HEK293 (cell line): Measurements from ENCODE around the gene PGS1.

Experiments used
- REPIN1 ChIP-seq: fragments of 450-650 bp; formaldehyde crosslinking; IDR thresholded peaks from 2 replicates; pipeline ENCODE4 v1.5.1; 2017; ENCODE audit warnings: missing biosample characterization, missing genetic modification characterization, low read depth
- ZNF274 ChIP-seq, 2 experiments: fragments of 200-500 bp in 1 of 2; fragments of 450-650 bp in 1 of 2; sonication (Bioruptor generic) in 1 of 2; formaldehyde crosslinking in 1 of 2; IDR thresholded peaks; 2 replicates each; pipeline versions ENCODE4 v1.5.1 to v1.6.1; 2014 to 2016; ENCODE audit warnings: borderline replicate concordance in 1 of 2, inconsistent platforms in 1 of 2, low read length in 1 of 2, missing biosample characterization in 1 of 2, missing genetic modification characterization in 1 of 2
- ZNF488 ChIP-seq: fragments of 450-650 bp; formaldehyde crosslinking; IDR thresholded peaks from 2 replicates; pipeline ENCODE4 v1.5.1; 2016; ENCODE audit warnings: missing biosample characterization, missing genetic modification characterization
- ZNF660 ChIP-seq: fragments of 450-650 bp; IDR thresholded peaks from 2 replicates; pipeline ENCODE4 v1.5.1; 2018; ENCODE audit warnings: missing biosample characterization, mild to moderate bottlenecking, missing genetic modification characterization
- ZNF76 ChIP-seq: fragments of 450-650 bp; formaldehyde crosslinking; IDR thresholded peaks from 2 replicates; pipeline ENCODE4; 2016; ENCODE audit warnings: low read depth, missing biosample characterization, missing genetic modification characterization, borderline replicate concordance
- ZSCAN23 ChIP-seq: fragments of 450-650 bp; formaldehyde crosslinking; IDR thresholded peaks from 2 replicates; pipeline ENCODE4 v1.5.1; 2016; ENCODE audit warnings: missing biosample characterization, missing genetic modification characterization
- TF ChIP-seq, protein P1 (sequence below): fragments of 450-650 bp; formaldehyde crosslinking; IDR thresholded peaks from 2 replicates; pipeline ENCODE4 v1.5.1; 2016; ENCODE audit warnings: missing biosample characterization, missing genetic modification characterization, borderline replicate concordance
- TF ChIP-seq, protein P2 (sequence below): fragments of 450-650 bp; formaldehyde crosslinking; IDR thresholded peaks from 2 replicates; pipeline ENCODE4 v1.5.1; 2016; ENCODE audit warnings: missing biosample characterization, missing genetic modification characterization

DNA sequence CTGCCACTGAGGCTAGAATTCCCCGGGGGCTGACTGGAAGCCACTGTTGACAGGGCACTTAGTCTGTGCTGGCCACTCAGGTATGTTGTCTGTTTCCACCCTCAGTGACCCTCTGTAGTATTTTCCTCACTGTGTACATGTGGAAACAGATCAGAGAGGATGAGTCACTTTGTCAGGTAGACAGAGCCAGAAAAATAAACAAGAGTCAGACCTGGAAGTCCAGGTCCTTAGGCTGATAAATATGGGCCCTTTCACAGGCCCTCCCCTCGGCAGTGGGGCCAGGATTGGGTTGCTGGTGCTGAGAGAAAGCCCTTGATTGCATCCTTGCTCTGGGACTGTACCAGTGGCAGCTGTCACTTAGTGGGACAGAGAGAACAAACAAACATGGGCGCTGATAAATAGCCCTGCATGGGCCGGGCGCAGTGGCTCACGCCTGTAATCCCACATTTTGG, 21.3 kb downstream of the PGS1 start:
- TF ChIP-seq REPIN1 (tag by site-specific recombination) (no peak), ZNF488 (tag by site-specific recombination) (no peak), ZNF660 (tag by site-specific recombination) (no peak), ZSCAN23 (tag by site-specific recombination) (no peak), ZNF76 (tag by site-specific recombination) (no peak), ZNF274 (IDR thresholded peaks at IDR 0.05; ENCODE audit: low read length) (no peak), ZNF274 (tag by site-specific recombination; IDR thresholded peaks at IDR 0.05; ENCODE audit: borderline replicate concordance) (no peak)
- TF ChIP-seq, protein P1, sequence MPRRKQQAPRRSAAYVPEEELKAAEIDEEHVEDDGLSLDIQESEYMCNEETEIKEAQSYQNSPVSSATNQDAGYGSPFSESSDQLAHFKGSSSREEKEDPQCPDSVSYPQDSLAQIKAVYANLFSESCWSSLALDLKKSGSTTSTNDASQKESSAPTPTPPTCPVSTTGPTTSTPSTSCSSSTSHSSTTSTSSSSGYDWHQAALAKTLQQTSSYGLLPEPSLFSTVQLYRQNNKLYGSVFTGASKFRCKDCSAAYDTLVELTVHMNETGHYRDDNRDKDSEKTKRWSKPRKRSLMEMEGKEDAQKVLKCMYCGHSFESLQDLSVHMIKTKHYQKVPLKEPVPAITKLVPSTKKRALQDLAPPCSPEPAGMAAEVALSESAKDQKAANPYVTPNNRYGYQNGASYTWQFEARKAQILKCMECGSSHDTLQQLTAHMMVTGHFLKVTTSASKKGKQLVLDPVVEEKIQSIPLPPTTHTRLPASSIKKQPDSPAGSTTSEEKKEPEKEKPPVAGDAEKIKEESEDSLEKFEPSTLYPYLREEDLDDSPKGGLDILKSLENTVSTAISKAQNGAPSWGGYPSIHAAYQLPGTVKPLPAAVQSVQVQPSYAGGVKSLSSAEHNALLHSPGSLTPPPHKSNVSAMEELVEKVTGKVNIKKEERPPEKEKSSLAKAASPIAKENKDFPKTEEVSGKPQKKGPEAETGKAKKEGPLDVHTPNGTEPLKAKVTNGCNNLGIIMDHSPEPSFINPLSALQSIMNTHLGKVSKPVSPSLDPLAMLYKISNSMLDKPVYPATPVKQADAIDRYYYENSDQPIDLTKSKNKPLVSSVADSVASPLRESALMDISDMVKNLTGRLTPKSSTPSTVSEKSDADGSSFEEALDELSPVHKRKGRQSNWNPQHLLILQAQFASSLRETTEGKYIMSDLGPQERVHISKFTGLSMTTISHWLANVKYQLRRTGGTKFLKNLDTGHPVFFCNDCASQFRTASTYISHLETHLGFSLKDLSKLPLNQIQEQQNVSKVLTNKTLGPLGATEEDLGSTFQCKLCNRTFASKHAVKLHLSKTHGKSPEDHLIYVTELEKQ: no peak
- TF ChIP-seq, protein P2, sequence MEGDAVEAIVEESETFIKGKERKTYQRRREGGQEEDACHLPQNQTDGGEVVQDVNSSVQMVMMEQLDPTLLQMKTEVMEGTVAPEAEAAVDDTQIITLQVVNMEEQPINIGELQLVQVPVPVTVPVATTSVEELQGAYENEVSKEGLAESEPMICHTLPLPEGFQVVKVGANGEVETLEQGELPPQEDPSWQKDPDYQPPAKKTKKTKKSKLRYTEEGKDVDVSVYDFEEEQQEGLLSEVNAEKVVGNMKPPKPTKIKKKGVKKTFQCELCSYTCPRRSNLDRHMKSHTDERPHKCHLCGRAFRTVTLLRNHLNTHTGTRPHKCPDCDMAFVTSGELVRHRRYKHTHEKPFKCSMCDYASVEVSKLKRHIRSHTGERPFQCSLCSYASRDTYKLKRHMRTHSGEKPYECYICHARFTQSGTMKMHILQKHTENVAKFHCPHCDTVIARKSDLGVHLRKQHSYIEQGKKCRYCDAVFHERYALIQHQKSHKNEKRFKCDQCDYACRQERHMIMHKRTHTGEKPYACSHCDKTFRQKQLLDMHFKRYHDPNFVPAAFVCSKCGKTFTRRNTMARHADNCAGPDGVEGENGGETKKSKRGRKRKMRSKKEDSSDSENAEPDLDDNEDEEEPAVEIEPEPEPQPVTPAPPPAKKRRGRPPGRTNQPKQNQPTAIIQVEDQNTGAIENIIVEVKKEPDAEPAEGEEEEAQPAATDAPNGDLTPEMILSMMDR (tag by site-specific recombination): no peak
